GM18870 (cell line): ENCODE results near the gene C16orf87.
"Not testable (repeated sequence)": the region's sequence is repeated elsewhere in the genome, so short reads cannot be mapped to it uniquely, and the experiment has no call there.

Experiments used
- ATAC-seq: cut with Tn5 transposase; IDR thresholded peaks from one replicate; pipeline ENCODE4 v1.9.1; 2021; ENCODE audit warnings: moderate library complexity; ENCODE audit not compliant: unreplicated experiment

Gene C16orf87

DNA sequence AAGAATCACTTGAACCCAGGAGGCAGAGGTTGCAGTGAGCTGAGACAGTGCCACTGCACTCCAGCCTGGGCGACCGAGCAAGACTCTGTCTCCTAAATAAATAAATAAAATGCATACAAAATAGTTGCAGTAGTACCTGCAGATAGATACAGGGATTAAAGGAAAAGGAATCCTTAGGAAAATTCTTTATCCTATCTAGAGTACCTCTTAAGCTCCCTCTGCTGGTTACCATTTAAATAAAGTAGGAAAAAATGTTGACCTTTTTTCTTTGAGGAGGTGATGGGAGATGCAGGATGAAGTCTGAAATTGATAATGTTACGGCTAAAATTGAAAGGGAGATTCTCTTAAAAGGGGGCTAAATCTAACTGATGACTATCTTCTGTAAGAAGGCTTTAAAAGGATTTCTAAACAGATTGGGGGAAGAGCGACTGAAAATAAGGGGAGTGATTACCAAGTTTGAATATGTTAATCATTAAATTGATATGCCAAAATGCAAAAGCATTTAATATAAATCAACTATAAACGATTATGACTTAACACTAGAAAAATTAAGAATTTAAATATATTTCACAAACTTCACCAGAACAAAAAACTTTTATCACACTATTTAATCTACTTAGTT, 29.4 kb downstream of the C16orf87 start:
- no peak for ATAC-seq

- ATAC-seq, result no peak
These were observed 30.5 kb downstream of the C16orf87 start for GRCh38 chr16:46800494-46800893.

- no peak for ATAC-seq
These were observed 33.5 kb downstream of the C16orf87 start for GRCh38 chr16:46797501-46797900.

- no peak for ATAC-seq
These were observed 34.2 kb downstream of the C16orf87 start for GRCh38 chr16:46796764-46797269.

DNA sequence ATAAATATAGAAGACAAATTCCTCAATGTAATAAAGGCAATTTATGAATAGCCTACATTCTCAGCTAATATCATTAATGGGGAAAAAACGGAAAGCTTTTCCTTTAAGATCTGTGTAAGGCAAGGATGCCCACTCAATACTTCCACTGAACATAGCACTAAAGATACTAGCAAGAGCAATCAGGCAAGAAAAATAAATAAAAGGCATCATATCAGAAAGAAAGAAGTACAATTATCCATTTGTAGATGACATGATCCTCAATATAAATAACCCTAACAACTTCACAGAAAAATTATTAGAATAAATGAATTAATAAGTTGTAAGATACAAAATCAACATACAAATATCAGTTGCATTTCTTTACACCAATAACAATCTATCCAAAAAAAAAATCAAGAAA, 37.1 kb downstream of the C16orf87 start:
- no peak for ATAC-seq

DNA sequence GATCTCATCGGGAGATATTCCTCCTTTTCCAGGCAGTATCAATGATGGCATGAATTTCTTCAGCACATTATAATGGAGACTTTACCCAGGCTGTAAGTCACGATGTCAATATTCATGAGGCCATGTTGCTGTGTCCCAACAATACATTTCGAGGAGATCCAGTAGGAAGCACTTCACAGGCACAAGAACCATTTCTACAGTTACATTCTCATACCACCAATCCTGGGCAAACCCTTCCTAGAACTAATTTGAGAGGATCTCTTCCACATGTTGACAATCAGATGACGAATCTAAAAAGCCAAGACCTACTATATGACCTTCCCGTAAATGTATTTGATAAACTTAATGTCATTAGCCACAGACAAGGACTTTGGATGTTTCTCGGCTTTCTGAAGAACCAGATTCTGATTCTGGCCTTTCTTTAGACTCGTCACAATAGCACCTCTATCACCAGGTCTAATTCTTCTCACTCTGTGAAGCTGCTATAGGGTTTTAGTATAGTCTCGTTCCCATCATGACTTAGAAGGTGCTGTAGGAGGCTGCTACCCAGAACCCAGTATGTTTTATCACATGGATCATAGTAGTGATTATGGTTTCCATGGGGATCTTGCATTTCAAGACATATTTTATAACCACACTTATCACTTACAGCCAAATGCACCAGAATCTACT, 40.2 kb downstream of the C16orf87 start:
- no peak for ATAC-seq

DNA sequence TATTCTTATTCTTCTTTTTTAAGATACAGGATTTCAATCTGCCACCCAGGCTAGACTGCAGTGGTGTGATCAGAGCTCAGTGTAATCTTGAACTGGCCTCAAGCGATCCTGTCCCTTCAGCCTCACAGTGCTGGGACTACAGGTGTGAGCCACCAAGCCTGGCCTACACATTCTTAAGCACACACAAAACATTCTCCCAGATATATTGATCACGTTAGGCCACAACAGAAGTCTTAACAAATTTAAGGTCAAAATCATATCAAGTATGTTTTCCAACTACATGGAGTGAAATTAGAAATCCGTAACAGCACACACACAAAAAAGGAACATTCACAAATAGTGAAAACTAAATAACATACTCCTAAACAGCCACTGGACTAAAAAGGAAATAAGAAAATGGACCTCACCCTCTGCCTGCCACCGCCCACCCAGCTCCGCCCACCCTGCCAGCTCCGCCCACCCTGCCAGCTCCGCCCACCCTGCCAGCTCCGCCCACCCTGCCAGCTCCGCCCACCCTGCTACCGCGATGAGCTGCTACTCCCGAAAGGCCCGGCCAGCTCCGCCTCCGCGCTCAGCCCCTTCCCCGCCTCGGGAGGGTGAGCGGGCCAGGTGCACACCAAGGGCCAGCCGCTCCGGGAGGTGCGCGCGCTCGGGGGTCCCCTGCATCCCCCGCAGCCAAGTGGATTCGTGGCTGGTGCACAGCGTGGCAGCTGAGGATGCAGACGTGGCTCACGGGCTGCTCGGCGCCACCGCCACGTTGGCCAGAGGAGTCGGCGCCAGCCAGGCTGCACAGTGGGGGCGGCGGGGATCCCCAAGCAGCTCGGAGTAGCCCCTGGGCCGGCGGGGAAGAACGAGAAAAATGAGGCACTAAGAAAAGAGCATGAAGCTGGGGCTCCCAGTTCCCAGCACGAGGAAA, 41.2 kb downstream of the C16orf87 start:
- ATAC-seq, result peak; percentile 58

GRCh38 chr16:46788891-46789474, 42.0 kb downstream of the C16orf87 start:
- ATAC-seq, result no peak

DNA sequence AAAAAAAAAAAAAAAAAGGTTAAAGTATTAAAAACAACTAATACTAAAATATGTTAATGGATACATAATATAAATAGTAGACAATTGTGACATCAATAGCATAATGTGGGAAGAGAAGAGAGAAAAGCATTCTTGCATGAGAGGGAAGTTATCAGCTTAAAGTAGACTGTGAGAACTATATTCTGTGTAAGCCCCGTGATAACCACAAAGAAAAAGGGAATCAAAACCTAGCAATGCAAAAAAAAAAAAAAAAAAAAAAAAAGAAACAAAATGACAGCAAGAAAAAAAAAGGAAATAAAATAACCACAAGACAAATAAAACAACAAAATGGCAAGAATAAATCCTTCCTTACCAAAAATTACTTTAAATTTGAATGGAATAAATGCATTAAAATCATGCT, 43.1 kb downstream of the C16orf87 start:
- ATAC-seq, result no peak

GRCh38 chr16:46785076-46785845, 45.7 kb downstream of the C16orf87 start:
- ATAC-seq, result no peak

- not testable (repeated sequence) for ATAC-seq
These were observed 46.4 kb downstream of the C16orf87 start for GRCh38 chr16:46784569-46784968.

GRCh38 chr16:46783800-46784199, 47.2 kb downstream of the C16orf87 start:
- no peak for ATAC-seq

DNA sequence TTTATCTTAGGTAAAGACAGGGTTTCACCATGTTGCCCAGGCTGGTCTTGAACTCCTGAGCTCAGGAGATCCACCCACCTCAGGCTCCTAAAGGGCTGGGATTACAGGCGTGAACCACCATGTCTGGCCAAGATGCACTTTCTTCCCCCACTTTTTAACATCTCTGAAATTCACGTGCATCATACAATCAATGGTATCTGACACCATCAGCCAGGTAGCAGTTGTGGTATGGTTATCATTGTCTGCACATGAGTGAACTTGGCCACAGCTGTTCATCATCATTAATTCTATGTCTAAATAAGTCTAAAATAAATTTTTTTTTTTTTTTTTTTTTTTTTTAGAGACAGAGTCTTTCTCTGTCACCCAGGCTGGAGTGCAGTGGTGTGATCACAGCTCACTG, 48.7 kb downstream of the C16orf87 start:
- ATAC-seq, result no peak

- no peak for ATAC-seq
These were observed 53.2 kb downstream of the C16orf87 start for GRCh38 chr16:46777804-46778203.

DNA sequence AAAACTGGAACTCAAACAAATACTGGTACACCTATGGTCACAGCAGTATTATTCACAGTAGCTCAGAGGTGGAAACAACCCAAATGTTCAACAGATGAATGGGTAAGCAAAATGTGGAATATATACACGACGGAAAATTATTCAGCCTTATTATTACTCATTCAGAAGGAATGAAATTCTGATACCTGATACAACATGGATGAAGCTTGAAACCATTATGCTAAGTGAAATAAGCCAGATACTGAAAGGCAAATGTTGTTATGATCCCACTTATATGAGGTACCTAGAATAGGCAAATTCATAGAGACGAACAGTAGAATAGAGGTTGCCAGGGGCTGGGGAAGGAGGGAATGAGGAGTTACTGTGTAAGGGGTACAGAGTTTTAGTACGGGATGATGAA, 55.8 kb downstream of the C16orf87 start:
- peak; percentile 16 for ATAC-seq

DNA sequence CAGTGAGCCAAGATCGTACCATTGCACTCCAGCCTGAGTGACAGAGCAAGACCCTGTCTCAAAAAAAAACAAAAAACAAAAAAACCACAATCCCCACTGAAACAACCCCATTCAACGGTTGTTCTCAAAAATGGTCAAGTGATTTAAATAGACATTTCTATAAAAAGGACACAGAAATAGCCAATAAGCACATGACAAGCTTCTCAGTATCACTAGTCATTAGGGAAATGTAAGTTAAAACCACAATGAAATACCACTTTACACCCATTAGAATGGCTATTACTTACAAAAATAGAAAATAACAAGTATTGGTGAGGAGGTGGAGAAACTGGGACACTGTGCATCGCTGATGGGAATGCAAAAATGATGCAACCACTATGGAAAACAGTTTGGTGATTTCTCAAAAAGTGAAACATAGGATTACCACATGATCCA, 56.2 kb downstream of the C16orf87 start:
- ATAC-seq, result peak; percentile 77

- ATAC-seq, result no peak
These were observed 58.5 kb downstream of the C16orf87 start for GRCh38 chr16:46772463-46772862.

DNA sequence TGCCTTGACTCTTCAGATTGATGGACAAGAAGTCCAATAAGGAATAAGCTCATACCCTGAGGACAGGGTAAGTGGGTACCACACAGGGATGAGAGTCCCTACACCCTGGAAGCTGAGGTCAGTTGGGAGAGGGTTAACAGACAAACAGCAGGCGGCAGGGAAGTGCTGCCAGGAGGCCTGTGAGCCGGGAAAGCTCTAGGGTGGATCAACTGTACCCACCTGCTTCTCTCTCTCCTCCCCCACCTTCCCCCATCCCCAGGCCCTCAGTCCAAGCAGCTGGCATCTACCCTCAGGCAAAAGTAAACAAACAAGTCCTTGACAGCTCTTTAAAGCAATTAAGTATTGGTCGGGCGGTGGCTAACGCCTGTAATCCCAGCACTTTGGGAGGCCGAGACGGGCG, 62.2 kb downstream of the C16orf87 start:
- ATAC-seq, result no peak

DNA sequence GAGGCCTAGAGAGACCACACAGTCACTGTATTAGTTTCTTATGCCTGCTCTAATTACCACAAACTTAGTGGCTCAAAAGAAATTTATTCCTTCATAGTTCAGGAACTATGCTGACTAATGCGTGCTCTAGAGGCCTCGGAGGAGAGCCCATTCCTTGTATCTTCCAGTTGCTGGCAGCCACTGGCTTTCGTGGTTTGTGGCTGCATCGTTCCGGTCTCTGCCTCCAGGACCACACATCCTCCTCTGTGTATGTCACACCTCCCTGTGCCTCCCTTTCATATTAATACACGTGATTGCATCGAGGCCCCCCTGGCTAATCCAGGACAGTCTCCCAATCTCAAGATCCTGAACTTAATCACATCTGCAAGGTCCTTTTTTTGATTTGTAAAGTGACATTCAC, 65.9 kb downstream of the C16orf87 start:
- ATAC-seq, result no peak

DNA sequence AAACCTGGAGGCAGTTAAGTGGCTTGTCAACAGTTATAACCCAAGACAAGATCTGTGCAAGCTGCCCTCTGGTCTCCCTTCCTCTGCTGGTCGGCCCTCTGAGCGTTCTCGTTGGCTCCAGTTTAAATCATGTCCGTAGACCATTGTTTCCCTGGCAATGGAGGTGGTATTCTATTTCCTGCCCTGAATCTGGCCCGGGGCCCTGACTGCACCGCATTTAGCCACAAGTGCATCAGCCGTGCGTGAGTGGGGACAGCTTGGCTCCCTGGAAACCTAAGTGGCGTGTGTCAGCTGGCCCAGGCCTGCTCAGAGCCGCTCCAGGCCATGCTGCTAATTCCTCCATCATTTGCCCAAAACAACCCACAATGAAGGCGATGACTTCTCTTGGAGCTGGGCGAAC, 67.8 kb downstream of the C16orf87 start:
- ATAC-seq, result no peak
